Rectal smooth muscle tissue (tissue), 1 donor: Measurements from ENCODE around the gene MCRS1.
"Not testable (repeated sequence)": the region's sequence is repeated elsewhere in the genome, so short reads cannot be mapped to it uniquely, and the experiment has no call there.

Experiments
- H3K27ac ChIP-seq: one replicate; pipeline ENCODE4 v1.7.0; 2013; ENCODE audit warnings: low read depth, low read length, inconsistent platforms
- H3K27me3 ChIP-seq: one replicate; pipeline ENCODE4 v1.7.0; 2013; ENCODE audit warnings: low read length; ENCODE audit not compliant: control insufficient read depth, insufficient read depth
- H3K36me3 ChIP-seq: one replicate; pipeline ENCODE4 v1.7.0; 2013; ENCODE audit warnings: low read length; ENCODE audit not compliant: control insufficient read depth, insufficient read depth
- H3K4me1 ChIP-seq: one replicate; pipeline ENCODE4 v1.7.0; 2013; ENCODE audit warnings: low read length; ENCODE audit not compliant: control insufficient read depth, insufficient read depth
- H3K4me3 ChIP-seq: one replicate; pipeline ENCODE4 v1.7.0; 2013; ENCODE audit warnings: low read length
- H3K9ac ChIP-seq: one replicate; pipeline ENCODE4 v1.7.0; 2013; ENCODE audit warnings: low read length

The MCRS1 gene

GRCh38 chr12:49541140-49541861 lies 26.6 kb downstream of the MCRS1 start:
- H3K4me3 ChIP-seq: no peak overlapping the region
- peaks cover 4% of the 10 kb centered on the region for H3K4me1 ChIP-seq
- H3K36me3 ChIP-seq: no peaks in the 10 kb centered on the region
- peaks cover 26% of the 10 kb centered on the region for H3K27me3 ChIP-seq
- no peak overlapping the region for H3K27ac ChIP-seq
- H3K9ac ChIP-seq: no peak overlapping the region

DNA sequence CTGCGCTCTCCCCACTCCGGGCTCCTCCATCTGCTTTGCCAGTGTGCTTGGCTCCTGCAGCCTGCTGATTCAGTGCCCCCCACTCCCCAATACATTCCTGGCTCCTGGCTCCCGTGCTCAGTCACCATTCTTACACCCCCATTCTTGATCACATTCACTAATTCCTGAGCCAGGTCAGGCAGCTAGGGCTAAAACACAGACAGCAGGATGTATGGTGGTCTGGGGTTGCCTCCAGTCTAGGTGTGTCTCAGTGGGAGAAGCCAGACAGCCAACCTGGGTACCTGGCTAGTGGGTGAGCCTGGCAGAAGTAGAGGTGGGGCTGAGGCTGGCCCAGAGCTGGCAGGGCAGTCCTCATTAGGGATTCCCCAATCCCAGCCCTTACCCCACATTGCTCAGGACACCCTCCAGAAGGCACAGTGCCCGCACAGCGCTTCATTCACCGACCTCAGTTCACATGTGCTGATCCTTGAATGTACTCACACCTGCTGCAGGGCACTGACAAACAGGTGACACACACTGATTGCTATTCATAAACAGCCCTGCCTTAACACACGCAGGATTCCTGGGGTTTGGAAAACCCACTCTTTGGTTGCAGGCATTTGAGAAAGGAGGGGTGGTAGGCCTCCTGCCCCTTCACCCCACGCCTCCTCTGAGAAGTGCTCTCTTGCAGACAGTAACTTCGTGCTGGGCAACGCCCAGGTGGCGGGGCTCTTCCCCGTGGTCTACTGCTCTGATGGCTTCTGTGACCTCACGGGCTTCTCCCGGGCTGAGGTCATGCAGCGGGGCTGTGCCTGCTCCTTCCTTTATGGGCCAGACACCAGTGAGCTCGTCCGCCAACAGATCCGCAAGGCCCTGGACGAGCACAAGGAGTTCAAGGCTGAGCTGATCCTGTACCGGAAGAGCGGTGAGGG lies 27.5 kb downstream of the MCRS1 start:
- no peak overlapping the region for H3K9ac ChIP-seq
- H3K4me1 ChIP-seq: peaks cover 4% of the 10 kb centered on the region
- no peak overlapping the region for H3K4me3 ChIP-seq
- H3K36me3 ChIP-seq: no peaks in the 10 kb centered on the region
- H3K27ac ChIP-seq: no peak overlapping the region
- peaks cover 21% of the 10 kb centered on the region for H3K27me3 ChIP-seq

- Histone ChIP-seq H3K27ac (no peak overlapping the region), H3K27me3 (peaks cover 21% of the 10 kb centered on the region), H3K9ac (no peak overlapping the region), H3K36me3 (no peaks in the 10 kb centered on the region), H3K4me3 (no peak overlapping the region), H3K4me1 (peaks cover 4% of the 10 kb centered on the region)
Measured at GRCh38 chr12:49539406-49540228, 28.3 kb downstream of the MCRS1 start.

- peaks cover 4% of the 10 kb centered on the region for H3K4me1 ChIP-seq
- no peak within 1 kb of the TSS for H3K9ac ChIP-seq
- peak within 1 kb of the TSS; percentile 63 for H3K4me3 ChIP-seq
- H3K27me3 ChIP-seq: peaks cover 21% of the 10 kb centered on the region
- H3K36me3 ChIP-seq: no peaks in the 10 kb centered on the region
- H3K27ac ChIP-seq: no peak within 1 kb of the TSS
Measured at GRCh38 chr12:49538510-49539403, 29.2 kb downstream of the MCRS1 start, which contains the start of gene KCNH3. Gene KCNH3, plus strand, starts transcription at chr12:49539030. Its CDS starts 387 bp downstream, at chr12:49539417.

DNA sequence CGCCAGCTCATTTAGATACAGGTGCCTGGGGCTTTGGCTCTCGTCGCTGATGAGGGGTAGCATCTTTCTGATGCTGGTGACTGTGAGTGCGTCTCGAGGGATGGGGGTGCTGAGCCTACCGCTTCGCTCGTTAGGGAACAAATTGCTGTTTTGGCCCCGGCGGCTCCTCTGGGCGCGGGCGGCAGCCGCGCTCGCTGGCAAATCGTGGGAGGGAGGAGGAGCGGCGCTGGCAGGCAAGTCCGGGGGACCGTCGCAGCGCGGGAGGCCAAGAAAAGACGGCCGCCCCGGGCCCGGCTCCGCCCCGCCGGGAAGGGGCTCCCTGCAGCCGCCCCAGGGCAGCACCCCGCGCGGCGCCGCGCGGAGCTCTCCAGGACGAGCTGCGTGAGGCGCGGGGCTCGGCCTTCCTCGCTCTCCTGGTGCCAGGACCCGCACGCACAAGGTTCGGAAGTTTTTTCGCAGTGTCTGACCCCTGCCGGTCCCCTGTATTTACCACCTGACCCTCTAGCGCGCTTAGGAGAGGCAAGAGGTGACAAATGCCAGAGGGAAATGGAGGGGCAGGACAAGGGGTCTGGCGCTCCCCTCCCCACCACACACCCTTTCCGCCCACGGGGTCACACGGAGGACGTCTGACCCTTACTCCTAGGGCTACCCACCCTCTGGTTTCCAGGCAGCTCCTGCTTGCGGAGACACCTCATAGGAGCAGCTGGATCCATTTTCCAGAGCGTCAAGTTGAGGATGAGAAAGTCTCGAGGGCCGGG lies 30.0 kb downstream of the MCRS1 start:
- H3K9ac ChIP-seq: no peak overlapping the region
- peaks cover 21% of the 10 kb centered on the region for H3K27me3 ChIP-seq
- H3K27ac ChIP-seq: no peak overlapping the region

DNA sequence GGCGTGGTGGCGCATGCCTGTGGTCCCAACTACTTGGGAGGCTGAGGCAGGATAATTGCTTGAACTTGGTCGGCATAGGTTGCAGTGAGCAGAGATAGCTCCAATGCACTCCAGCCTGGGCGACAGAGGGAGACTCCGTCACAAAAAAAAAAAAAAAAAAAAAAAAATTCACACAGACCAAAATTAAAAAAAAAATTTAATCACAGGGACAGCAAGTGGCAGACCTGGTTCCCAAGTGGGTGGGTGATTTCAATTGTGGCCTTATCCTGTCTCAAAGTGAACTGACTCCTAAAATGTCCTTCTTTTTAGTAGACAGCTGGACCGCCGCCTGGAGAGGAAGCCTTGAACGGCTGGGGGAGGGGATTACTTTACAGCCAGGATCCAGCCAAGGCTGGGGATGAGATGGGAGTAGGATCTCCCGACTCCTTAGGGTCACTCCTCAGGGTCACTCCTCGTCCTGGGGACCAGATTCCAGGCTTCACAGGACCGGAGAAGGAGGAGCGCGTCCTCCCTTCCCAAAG lies 30.7 kb downstream of the MCRS1 start:
- Histone ChIP-seq H3K27me3 (peaks cover 21% of the 10 kb centered on the region), H3K4me3 (peak overlapping the region; percentile 63), H3K9ac (no peak overlapping the region), H3K36me3 (no peaks in the 10 kb centered on the region), H3K27ac (no peak overlapping the region), H3K4me1 (peaks cover 4% of the 10 kb centered on the region)

More for the DNA sequence above, 30.0 kb downstream of the MCRS1 start:
- Histone ChIP-seq H3K36me3 (no peaks in the 10 kb centered on the region), H3K4me1 (peaks cover 4% of the 10 kb centered on the region), H3K4me3 (peak overlapping the region; percentile 63)

DNA sequence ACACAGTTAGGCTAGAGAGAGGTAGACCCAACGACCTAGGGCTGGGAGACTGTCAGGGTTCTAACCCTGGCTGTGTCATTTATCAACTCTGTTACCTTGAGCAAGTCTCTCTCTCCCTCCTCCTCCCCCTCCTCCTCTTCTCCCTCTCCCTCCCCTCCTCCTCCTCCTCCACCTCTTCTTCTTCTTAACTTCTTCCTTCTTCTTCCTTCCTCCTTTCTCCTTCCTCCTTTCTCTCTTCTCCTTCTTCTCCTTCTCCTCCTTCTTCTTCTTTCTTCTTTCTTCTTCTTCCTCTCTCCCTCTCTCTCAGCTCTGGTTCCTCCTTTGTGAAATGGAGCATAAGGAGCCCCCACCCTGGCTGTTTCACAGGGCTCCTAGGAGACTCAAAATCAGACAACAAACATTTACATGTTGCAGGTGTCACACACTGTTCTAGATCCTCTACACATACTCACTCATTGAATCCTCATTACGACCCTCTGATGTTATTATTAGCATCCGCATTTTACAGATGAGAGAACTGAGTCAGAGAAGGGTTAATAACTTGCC lies 31.3 kb downstream of the MCRS1 start:
- Histone ChIP-seq H3K4me1 (peaks cover 4% of the 10 kb centered on the region), H3K27ac (no peak overlapping the region), H3K4me3 (no peak overlapping the region), H3K27me3 (peaks cover 21% of the 10 kb centered on the region), H3K36me3 (no peaks in the 10 kb centered on the region), H3K9ac (no peak overlapping the region)

DNA sequence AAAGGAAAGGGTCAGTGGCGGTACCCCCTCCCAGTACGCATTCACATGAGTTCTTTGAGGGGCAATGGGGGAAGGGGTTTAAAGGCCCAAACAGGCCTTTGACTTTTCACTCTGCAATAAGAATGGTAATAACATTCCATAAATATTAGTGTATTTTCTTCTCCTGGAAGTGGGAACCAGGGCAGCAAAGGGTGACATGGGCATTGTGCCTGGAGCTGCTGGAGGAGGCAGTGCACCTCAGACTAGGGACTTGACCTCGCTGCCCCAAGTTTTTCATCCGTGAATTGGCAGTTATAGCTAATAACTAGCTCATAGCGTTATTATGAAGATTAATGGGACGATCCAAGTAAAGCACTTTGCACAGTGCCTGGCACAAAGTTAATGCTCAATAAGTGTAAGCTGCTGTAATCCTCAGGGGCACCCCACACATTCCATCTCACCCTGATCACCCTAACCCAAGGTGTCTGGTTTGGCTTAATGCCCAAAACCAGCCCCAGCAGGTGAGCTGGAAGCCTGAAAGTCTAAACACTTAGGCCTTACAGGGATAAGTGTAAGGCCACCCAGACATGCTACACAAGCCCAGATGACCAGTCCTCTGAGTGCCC lies 31.9 kb downstream of the MCRS1 start:
- Histone ChIP-seq H3K36me3 (no peaks in the 10 kb centered on the region), H3K27ac (no peak overlapping the region), H3K9ac (no peak overlapping the region), H3K27me3 (peaks cover 21% of the 10 kb centered on the region), H3K4me3 (no peak overlapping the region), H3K4me1 (peaks cover 4% of the 10 kb centered on the region)

GRCh38 chr12:49534731-49535278 lies 33.1 kb downstream of the MCRS1 start:
- Histone ChIP-seq H3K9ac (no peak overlapping the region), H3K27ac (no peak overlapping the region), H3K4me1 (peaks cover 4% of the 10 kb centered on the region), H3K27me3 (peaks cover 16% of the 10 kb centered on the region), H3K4me3 (no peak overlapping the region), H3K36me3 (no peaks in the 10 kb centered on the region)

DNA sequence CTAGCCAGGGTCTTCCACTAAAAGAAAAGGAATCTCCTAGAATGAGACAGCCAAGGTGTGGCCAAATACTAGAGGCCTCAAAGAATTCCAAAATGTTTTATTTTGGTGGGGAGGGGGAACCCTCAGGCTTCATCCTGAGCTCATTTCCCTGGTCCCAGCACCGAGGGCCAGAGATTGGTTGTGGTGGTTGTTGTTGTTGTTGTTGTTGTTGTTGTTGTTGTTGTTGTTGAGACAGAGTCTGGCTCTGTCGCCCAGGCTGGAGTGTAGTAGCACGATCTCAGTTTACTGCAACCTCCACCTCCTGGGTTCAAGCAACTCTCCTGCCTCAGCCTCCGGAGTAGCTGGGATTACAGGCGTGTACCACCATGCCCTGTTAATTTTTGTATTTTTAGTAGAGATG lies 33.8 kb downstream of the MCRS1 start:
- H3K4me1 ChIP-seq, H3K9ac ChIP-seq, H3K27ac ChIP-seq, H3K4me3 ChIP-seq, H3K36me3 ChIP-seq: not testable (repeated sequence)
- peaks cover 10% of the 10 kb centered on the region for H3K27me3 ChIP-seq
